ENCODE measurements around the gene KRT5.

The KRT5 gene

GRCh38 chr12:52532636-52533035 is 12.4 kb upstream of the KRT5 start:
- Histone ChIP-seq H3K27ac (no peak overlapping the region), H3K79me2 (ENCODE audit: insufficient read depth, low read depth) (no peaks in the 10 kb centered on the region), H3K4me2 (no peak overlapping the region), H3K4me1 (ENCODE audit: low read depth, poor library complexity, severe bottlenecking) (no peaks in the 10 kb centered on the region), H3K36me3 (ENCODE audit: insufficient read depth) (no peaks in the 10 kb centered on the region), H2AFZ (ENCODE audit: low read depth) (no peak overlapping the region), H3K9ac (no peak overlapping the region), H3K4me3 (IDR thresholded peaks at IDR 0.05; ENCODE audit: insufficient read depth, low read depth, low read length) (no peak overlapping the region), H4K20me1 (ENCODE audit: insufficient read depth) (no peaks in the 10 kb centered on the region), H3K27me3 (ENCODE audit: insufficient read depth, low read depth) (peaks cover 13% of the 10 kb centered on the region)
- no peak for TF ChIP-seq CTCF (conservative IDR thresholded peaks at IDR 0.05; ENCODE audit: low read depth, low read length)

- Histone ChIP-seq H3K27me3 (ENCODE audit: insufficient read depth, low read depth) (peaks cover 13% of the 10 kb centered on the region), H3K4me1 (ENCODE audit: low read depth, poor library complexity, severe bottlenecking) (no peaks in the 10 kb centered on the region), H3K27ac (no peak overlapping the region), H3K79me2 (ENCODE audit: insufficient read depth, low read depth) (no peaks in the 10 kb centered on the region), H3K4me2 (no peak overlapping the region), H3K36me3 (ENCODE audit: insufficient read depth) (no peaks in the 10 kb centered on the region), H4K20me1 (ENCODE audit: insufficient read depth) (no peaks in the 10 kb centered on the region), H2AFZ (ENCODE audit: low read depth) (no peak overlapping the region), H3K4me3 (IDR thresholded peaks at IDR 0.05; ENCODE audit: insufficient read depth, low read depth, low read length) (no peak overlapping the region), H3K9ac (no peak overlapping the region)
- no peak for TF ChIP-seq CTCF (conservative IDR thresholded peaks at IDR 0.05; ENCODE audit: low read depth, low read length)
These were observed 11.5 kb upstream of the KRT5 start for GRCh38 chr12:52531566-52532300.

- H3K4me2 ChIP-seq = no peak overlapping the region
- H3K9ac ChIP-seq = no peak overlapping the region
- no peaks in the 10 kb centered on the region for H3K79me2 ChIP-seq (ENCODE audit: insufficient read depth, low read depth)
These were observed 10.7 kb upstream of the KRT5 start for GRCh38 chr12:52530905-52531304.

GRCh38 chr12:52530366-52530765 is 10.2 kb upstream of the KRT5 start:
- Histone ChIP-seq H3K27ac (no peak overlapping the region), H3K79me2 (ENCODE audit: insufficient read depth, low read depth) (no peaks in the 10 kb centered on the region), H3K4me1 (ENCODE audit: low read depth, poor library complexity, severe bottlenecking) (no peaks in the 10 kb centered on the region), H3K4me3 (IDR thresholded peaks at IDR 0.05; ENCODE audit: insufficient read depth, low read depth, low read length) (no peak overlapping the region), H3K4me2 (no peak overlapping the region), H4K20me1 (ENCODE audit: insufficient read depth) (no peaks in the 10 kb centered on the region), H3K9ac (no peak overlapping the region), H3K27me3 (ENCODE audit: insufficient read depth, low read depth) (peaks cover 14% of the 10 kb centered on the region), H2AFZ (ENCODE audit: low read depth) (no peak overlapping the region), H3K36me3 (ENCODE audit: insufficient read depth) (no peaks in the 10 kb centered on the region)
- no peak for TF ChIP-seq CTCF (conservative IDR thresholded peaks at IDR 0.05; ENCODE audit: low read depth, low read length)

More at GRCh38 chr12:52530905-52531304, 10.7 kb upstream of the KRT5 start:
- Histone ChIP-seq H3K36me3 (ENCODE audit: insufficient read depth) (no peaks in the 10 kb centered on the region), H3K27ac (no peak overlapping the region), H4K20me1 (ENCODE audit: insufficient read depth) (no peaks in the 10 kb centered on the region), H3K4me1 (ENCODE audit: low read depth, poor library complexity, severe bottlenecking) (no peaks in the 10 kb centered on the region), H3K27me3 (ENCODE audit: insufficient read depth, low read depth) (peaks cover 14% of the 10 kb centered on the region), H2AFZ (ENCODE audit: low read depth) (no peak overlapping the region), H3K4me3 (IDR thresholded peaks at IDR 0.05; ENCODE audit: insufficient read depth, low read depth, low read length) (no peak overlapping the region)
- no peak for TF ChIP-seq CTCF (conservative IDR thresholded peaks at IDR 0.05; ENCODE audit: low read depth, low read length)

Measured in KMS-11 (cell line).